HEK293T (cell line): ENCODE data around the gene RBM38.

Experiments used
- BHLHE40 ChIP-seq: fragments of 450-650 bp; IDR thresholded peaks from 2 replicates; pipeline ENCODE4 v1.6.1; 2016; ENCODE audit warnings: mild to moderate bottlenecking, moderate library complexity, borderline replicate concordance
- ELF4 ChIP-seq: fragments of 450-650 bp; IDR thresholded peaks from 2 replicates; pipeline ENCODE4 v1.6.1; 2017; ENCODE audit warnings: antibody characterized with exemption
- TARDBP ChIP-seq: fragments of 450-650 bp; IDR thresholded peaks from 2 replicates; pipeline ENCODE4 v1.6.1; 2016

DNA sequence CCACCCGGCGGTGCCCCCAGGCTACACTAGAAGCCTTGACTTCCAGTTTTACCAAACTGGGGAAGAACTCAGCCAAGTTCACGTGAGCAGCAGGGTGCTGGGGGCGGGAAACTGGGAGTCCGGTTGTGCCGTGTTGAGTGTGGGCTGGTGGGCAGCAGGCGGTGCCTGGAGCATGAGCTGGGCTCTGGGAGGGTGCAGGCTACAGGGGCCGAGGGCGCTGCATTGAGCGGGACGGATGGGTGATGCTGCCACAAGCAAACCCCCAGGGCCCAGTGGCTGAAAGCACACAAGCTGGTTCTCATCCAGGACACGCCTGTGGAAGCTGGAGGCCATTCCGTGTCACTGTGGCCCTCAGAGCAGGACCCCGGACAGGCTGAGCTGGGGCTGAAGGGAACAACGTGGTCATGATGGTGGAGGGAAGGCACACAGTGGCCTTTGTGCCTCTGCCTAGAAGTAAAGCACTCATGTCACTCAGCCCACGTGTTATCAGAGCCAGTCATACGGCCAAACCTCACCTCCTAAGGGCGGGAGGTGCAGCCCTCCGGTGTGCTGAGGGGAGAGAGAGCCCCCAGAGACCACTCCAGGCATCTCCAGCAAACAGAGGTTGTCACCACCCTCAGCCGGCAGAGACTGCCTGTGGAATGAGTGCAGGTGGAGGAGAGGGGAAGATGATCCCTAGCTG, 29.5 kb downstream of the RBM38 start:
- no peak for TF ChIP-seq TARDBP
- TF ChIP-seq BHLHE40, result no peak
- TF ChIP-seq ELF4, result no peak
